A549 (cell line): ENCODE data around the gene GSTM2. TPM values are rescaled to one million over a fixed set of nuclear protein-coding genes. Genes with fewer than 3 reads are reported as not detected.

Source experiments
- ATAC-seq, 2 experiments: fragments of 200-7000 bp in 1 of 2; fragments of >200 bp in 1 of 2; cut with Nextera tagmentation in 1 of 2; cut with Tn5 transposase in 1 of 2; 3 replicates each; pipeline versions ENCODE4 v1.8.0 to v1.9.1; 2018 to 2020; ENCODE audit warnings: mild to moderate bottlenecking in 1 of 2, moderate library complexity in 1 of 2
- CTCF ChIA-PET: fragments of 300-600 bp; sonication (Branson Sonifier 250); formaldehyde crosslinking; extraction: SDS; loops from one replicate; lab custom pipeline; 2021; ENCODE audit warnings: antibody characterized with exemption, inconsistent platforms; lab: Yijun Ruan, JAX
- POLR2A ChIA-PET: fragments of 350-600 bp; formaldehyde crosslinking; extraction: SDS; loops from one replicate; lab custom pipeline; 2021; ENCODE audit warnings: antibody characterized with exemption, inconsistent platforms; lab: Yijun Ruan, JAX
- DNase-seq, 2 experiments: peaks; one replicate each; pipeline versions ENCODE4 v3.0.0 to v3.0.0-alpha.2; 2011 to 2016; ENCODE audit warnings: low read depth in 1 of 2, low spot score in 1 of 2
- FAIRE-seq: peaks from 2 replicates; lab custom pipeline; 2011; peaks lifted over from hg19 to GRCh38; lab: Jason Lieb, UNC
- H3K27ac ChIP-seq, 2 experiments: fragments of >200 bp; sonication (Bioruptor Twin); formaldehyde crosslinking; 3 replicates each; pipeline ENCODE4 v1.5.1; 2016 to 2017
- H3K4me1 ChIP-seq: fragments of >200 bp; sonication (Bioruptor Twin); formaldehyde crosslinking; 3 replicates; pipeline ENCODE4 v1.6.1; 2016
- H3K4me2 ChIP-seq: fragments of >200 bp; sonication (Bioruptor Twin); formaldehyde crosslinking; 3 replicates; pipeline ENCODE4 v1.6.1; 2016
- H3K4me3 ChIP-seq: fragments of >200 bp; sonication (Bioruptor Twin); formaldehyde crosslinking; 3 replicates; pipeline ENCODE4 v1.5.1; 2016
- H3K9me3 ChIP-seq: fragments of >200 bp; sonication (Bioruptor Twin); formaldehyde crosslinking; 3 replicates; pipeline ENCODE4 v1.6.1; 2016
- BHLHE40 ChIP-seq: IDR thresholded peaks from 2 replicates; pipeline ENCODE4 v1.6.1; 2012; ENCODE audit warnings: low read depth, low read length, inconsistent platforms
- CBX2 ChIP-seq: fragments of 200-600 bp; sonication (generic); IDR thresholded peaks from 2 replicates; pipeline ENCODE4 v1.6.1; 2016; ENCODE audit warnings: low read depth, mild to moderate bottlenecking, borderline replicate concordance
- CHD2 ChIP-seq: fragments of 150-350 bp; IDR thresholded peaks from 2 replicates; pipeline ENCODE4 v1.6.1; 2014; ENCODE audit warnings: low read length; ENCODE audit not compliant: partially characterized antibody
- CHD4 ChIP-seq: fragments of 200-600 bp; sonication (generic); IDR thresholded peaks from 2 replicates; pipeline ENCODE4 v1.6.1; 2016; ENCODE audit warnings: antibody characterized with exemption, mild to moderate bottlenecking, borderline replicate concordance
- EHMT2 ChIP-seq: fragments of 200-600 bp; sonication (generic); IDR thresholded peaks from 2 replicates; pipeline ENCODE4 v1.6.1; 2016; ENCODE audit warnings: antibody characterized with exemption, low read depth, mild to moderate bottlenecking, moderate library complexity
- EP300 ChIP-seq, 2 experiments: fragments of >200 bp; sonication (Bioruptor Twin); formaldehyde crosslinking; IDR thresholded peaks; 2 replicates in 1 of 2; 3 replicates in 1 of 2; pipeline ENCODE4 v1.6.1; 2016 to 2017
- ESRRA ChIP-seq: fragments of 150-350 bp; IDR thresholded peaks from 2 replicates; pipeline ENCODE4 v1.6.1; 2014; ENCODE audit warnings: mild to moderate bottlenecking, low read length, borderline replicate concordance
- FOSB ChIP-seq: fragments of 250-450 bp; sonication (Bioruptor Pico); IDR thresholded peaks from 2 replicates; pipeline ENCODE4 v1.5.0; 2020; ENCODE audit warnings: mild to moderate bottlenecking, moderate library complexity
- FOSL2 ChIP-seq, 2 experiments: fragments of 450-650 bp in 1 of 2; fragments of >200 bp in 1 of 2; sonication (Bioruptor Twin) in 1 of 2; formaldehyde crosslinking; IDR thresholded peaks; 2 replicates each; pipeline versions ENCODE4 v1.5.0 to v1.6.1; 2016 to 2020; ENCODE audit warnings: mild to moderate bottlenecking in 1 of 2, moderate library complexity in 1 of 2
- FOXS1 ChIP-seq: fragments of 250-450 bp; sonication (Bioruptor Pico); IDR thresholded peaks from 2 replicates; pipeline ENCODE4 v1.5.0; 2020; ENCODE audit warnings: mild to moderate bottlenecking, moderate library complexity
- HOXB13 ChIP-seq: fragments of 250-450 bp; sonication (Bioruptor Pico); IDR thresholded peaks from 2 replicates; pipeline ENCODE4 v1.5.0; 2020; ENCODE audit warnings: low read depth, mild to moderate bottlenecking, moderate library complexity
- KDM1A ChIP-seq: fragments of 200-600 bp; sonication (generic); IDR thresholded peaks from 2 replicates; pipeline ENCODE4 v1.6.1; 2016; ENCODE audit warnings: low read depth, mild to moderate bottlenecking
- MAFK ChIP-seq: fragments of 450-650 bp; IDR thresholded peaks from 2 replicates; pipeline ENCODE4 v1.6.1; 2014; ENCODE audit not compliant: partially characterized antibody
- NPAS2 ChIP-seq: fragments of 250-450 bp; sonication (Bioruptor Pico); IDR thresholded peaks from 2 replicates; pipeline ENCODE4 v1.8.0; 2022; ENCODE audit warnings: mild to moderate bottlenecking, moderate library complexity, borderline replicate concordance
- NR3C1 ChIP-seq: fragments of >200 bp; sonication (Bioruptor Twin); formaldehyde crosslinking; IDR thresholded peaks from 3 replicates; pipeline ENCODE4 v1.6.1; 2017
- PHF8 ChIP-seq: fragments of 200-600 bp; sonication (generic); IDR thresholded peaks from 2 replicates; pipeline ENCODE4 v1.6.1; 2016; ENCODE audit warnings: low read depth, mild to moderate bottlenecking, antibody characterized with exemption, moderate library complexity, borderline replicate concordance
- POLR2A ChIP-seq: IDR thresholded peaks from 2 replicates; pipeline ENCODE4 v1.6.1; 2012; ENCODE audit warnings: mild to moderate bottlenecking, low read length
- RAD21 ChIP-seq, 2 experiments: fragments of >200 bp in 1 of 2; sonication (Bioruptor Twin) in 1 of 2; formaldehyde crosslinking in 1 of 2; IDR thresholded peaks in 1 of 2; conservative IDR thresholded peaks in 1 of 2; 2 replicates in 1 of 2; 3 replicates in 1 of 2; pipeline ENCODE4 v1.6.1; 2012 to 2018; ENCODE audit warnings: inconsistent platforms in 1 of 2
- RARB ChIP-seq: fragments of 250-450 bp; sonication (Bioruptor Pico); IDR thresholded peaks from 2 replicates; pipeline ENCODE4 v1.8.0; 2021; ENCODE audit warnings: mild to moderate bottlenecking, moderate library complexity
- RCOR1 ChIP-seq: fragments of 150-350 bp; IDR thresholded peaks from 2 replicates; pipeline ENCODE4 v1.6.1; 2014; ENCODE audit warnings: antibody characterized with exemption, low read length, low read depth
- SMC3 ChIP-seq: fragments of >200 bp; sonication (Bioruptor Twin); formaldehyde crosslinking; IDR thresholded peaks from 3 replicates; pipeline ENCODE4 v1.6.1; 2018; ENCODE audit warnings: inconsistent platforms
- SREBF2 ChIP-seq: fragments of 450-650 bp; IDR thresholded peaks from 2 replicates; pipeline ENCODE4 v1.6.1; 2014; ENCODE audit warnings: mild to moderate bottlenecking, moderate library complexity
- TFCP2L1 ChIP-seq: fragments of 250-450 bp; sonication (Bioruptor Pico); IDR thresholded peaks from 2 replicates; pipeline ENCODE4 v1.5.0; 2021; ENCODE audit warnings: mild to moderate bottlenecking
- ZFP36 ChIP-seq: fragments of 450-650 bp; IDR thresholded peaks from 2 replicates; pipeline ENCODE4 v1.6.1; 2014; ENCODE audit warnings: borderline replicate concordance; ENCODE audit not compliant: partially characterized antibody
- WGBS: methylation state at CpG from one replicate; pipeline ENCODE4 v1.1.6; 2017; ENCODE audit errors: missing lambda C conversion rate; 5-methylcytosine and 5-hydroxymethylcytosine counted together
- polyA plus RNA-seq, 4 experiments: library from polyadenylated mRNA; depleted of rRNA in 3 of 4; stranded (reverse); fragments of >200 nt; fragmentation: RNase III in 1 of 4; extraction: RNeasy Plus Mini Kit Qiagen cat#74134 plus additional on column Dnase treatment in 1 of 4; gene quantifications; 2 replicates in 3 of 4; 3 replicates in 1 of 4; pipeline ENCODE4 v1.2.3, GENCODE V29; 2011 to 2017
- TF ChIP-seq, protein P1 (sequence below): fragments of >200 bp; sonication (Bioruptor Twin); formaldehyde crosslinking; IDR thresholded peaks from 3 replicates; pipeline ENCODE4 v1.6.1; 2016
- TF ChIP-seq, protein P2 (sequence below): fragments of >200 bp; sonication (Bioruptor Twin); formaldehyde crosslinking; IDR thresholded peaks from 3 replicates; pipeline ENCODE4 v1.5.1; 2016
- TF ChIP-seq, protein P3 (sequence below): IDR thresholded peaks from 2 replicates; pipeline ENCODE4 v1.6.1; 2012

The GSTM2 gene
- polyA plus RNA-seq, 2 of the 4 experiments (the other 2 are of a cell fraction): 4.8 to 6.5 TPM

DNA sequence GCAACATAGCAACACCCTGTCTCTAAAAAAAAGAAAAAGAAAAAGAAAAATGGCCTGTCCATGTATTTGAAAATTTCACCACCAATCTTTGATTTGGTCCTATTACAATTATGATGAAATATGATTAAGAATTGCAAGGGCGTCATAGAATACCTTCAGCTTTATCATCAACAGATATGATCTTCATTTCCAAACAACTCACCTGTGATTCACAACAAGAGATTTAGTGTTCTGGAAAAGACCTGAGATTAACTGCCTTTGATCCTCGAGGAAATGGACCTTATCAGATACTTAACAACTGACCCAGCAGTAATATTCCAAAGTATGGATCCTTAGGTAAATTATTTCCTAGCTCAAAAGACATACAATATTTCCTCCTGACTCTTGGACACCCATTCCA, 15.5 kb upstream of the GSTM2 start (continued):
- TF ChIP-seq, protein P1, sequence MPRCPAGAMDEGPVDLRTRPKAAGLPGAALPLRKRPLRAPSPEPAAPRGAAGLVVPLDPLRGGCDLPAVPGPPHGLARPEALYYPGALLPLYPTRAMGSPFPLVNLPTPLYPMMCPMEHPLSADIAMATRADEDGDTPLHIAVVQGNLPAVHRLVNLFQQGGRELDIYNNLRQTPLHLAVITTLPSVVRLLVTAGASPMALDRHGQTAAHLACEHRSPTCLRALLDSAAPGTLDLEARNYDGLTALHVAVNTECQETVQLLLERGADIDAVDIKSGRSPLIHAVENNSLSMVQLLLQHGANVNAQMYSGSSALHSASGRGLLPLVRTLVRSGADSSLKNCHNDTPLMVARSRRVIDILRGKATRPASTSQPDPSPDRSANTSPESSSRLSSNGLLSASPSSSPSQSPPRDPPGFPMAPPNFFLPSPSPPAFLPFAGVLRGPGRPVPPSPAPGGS: no peak
- no peak for TF ChIP-seq MAFK
- TF ChIP-seq, protein P2, sequence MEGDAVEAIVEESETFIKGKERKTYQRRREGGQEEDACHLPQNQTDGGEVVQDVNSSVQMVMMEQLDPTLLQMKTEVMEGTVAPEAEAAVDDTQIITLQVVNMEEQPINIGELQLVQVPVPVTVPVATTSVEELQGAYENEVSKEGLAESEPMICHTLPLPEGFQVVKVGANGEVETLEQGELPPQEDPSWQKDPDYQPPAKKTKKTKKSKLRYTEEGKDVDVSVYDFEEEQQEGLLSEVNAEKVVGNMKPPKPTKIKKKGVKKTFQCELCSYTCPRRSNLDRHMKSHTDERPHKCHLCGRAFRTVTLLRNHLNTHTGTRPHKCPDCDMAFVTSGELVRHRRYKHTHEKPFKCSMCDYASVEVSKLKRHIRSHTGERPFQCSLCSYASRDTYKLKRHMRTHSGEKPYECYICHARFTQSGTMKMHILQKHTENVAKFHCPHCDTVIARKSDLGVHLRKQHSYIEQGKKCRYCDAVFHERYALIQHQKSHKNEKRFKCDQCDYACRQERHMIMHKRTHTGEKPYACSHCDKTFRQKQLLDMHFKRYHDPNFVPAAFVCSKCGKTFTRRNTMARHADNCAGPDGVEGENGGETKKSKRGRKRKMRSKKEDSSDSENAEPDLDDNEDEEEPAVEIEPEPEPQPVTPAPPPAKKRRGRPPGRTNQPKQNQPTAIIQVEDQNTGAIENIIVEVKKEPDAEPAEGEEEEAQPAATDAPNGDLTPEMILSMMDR: no peak

DNA sequence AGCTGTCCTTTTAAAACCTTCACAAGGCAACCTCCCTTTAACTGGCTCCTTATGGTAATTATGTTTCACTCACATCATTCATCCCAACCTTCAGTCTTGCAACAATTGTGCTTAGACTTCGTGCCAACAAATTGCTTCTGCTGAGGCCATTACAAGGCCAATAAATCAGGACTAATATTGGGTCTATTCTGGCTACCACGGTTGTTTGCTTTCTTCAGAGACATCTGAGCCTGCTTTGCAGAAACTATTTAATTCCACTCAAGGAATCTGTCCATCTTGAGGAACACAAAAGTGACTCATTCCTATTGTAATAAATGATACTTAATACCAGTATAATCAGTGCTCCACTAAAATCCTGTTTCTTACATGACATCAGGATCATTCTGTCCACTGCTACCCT, 14.6 kb upstream of the GSTM2 start:
- Histone ChIP-seq H3K9me3 (no peaks in the 10 kb centered on the region), H3K4me3 (no peak overlapping the region), H3K4me1 (peaks cover 21% of the 10 kb centered on the region; the same call in 2 of the 3 replicates), H3K27ac (no peak overlapping the region), H3K4me2 (no peak overlapping the region)
- WGBS: 42% methylated on average over 2 of the region's 2 CpGs
- DNase-seq (no peak), ATAC-seq (no peak), FAIRE-seq (no peak)
- CTCF ChIA-PET: interaction anchor here (2.0 to 10.6 kb wide), 3 partner anchors 14 to 331 kb away, joined by 11 to 187 read pairs (median 103); partner anchors contain the start of gene AHCYL1
- POLR2A ChIA-PET: no interaction called here
- TF ChIP-seq BHLHE40 (no peak), RAD21 (conservative IDR thresholded peaks at IDR 0.05 in 1 of 2, IDR thresholded peaks at IDR 0.05 in 1 of 2) (no peak), POLR2A (no peak), FOSB (CRISPR knock-in tag) (no peak), TFCP2L1 (CRISPR knock-in tag) (no peak), CBX2 (no peak), FOXS1 (CRISPR knock-in tag) (no peak), KDM1A (no peak), HOXB13 (no peak), CHD2 (no peak), SMC3 (no peak)
- TF ChIP-seq, protein P2: no peak

DNA sequence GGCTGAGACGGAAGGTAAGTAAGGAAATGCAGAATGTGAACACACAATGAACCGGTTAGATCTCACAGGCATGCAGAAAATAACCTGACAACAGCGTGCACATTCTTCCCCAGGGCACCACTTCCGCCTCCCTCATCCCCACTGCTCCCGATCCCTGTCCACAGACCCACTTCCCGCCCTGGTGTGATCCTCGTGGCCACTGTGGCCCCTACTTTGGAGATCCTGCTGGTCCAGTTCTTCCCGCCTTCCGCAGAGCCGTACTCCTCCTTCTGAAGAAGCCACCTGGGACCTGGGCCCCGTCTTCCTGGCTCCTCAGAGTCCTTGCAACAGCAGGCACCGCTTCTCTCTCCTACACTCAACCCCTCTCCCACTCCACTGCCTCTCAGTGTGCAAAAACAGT, 13.3 kb upstream of the GSTM2 start:
- 89% methylated on average over 12 of the region's 12 CpGs for WGBS
- TF ChIP-seq CHD4: no peak
- TF ChIP-seq NR3C1: no peak
- TF ChIP-seq FOSL2 (IDR thresholded peaks at IDR 0.05): no peak
- no peak for TF ChIP-seq FOSL2 (CRISPR knock-in tag; IDR thresholded peaks at IDR 0.05)
- TF ChIP-seq SMC3: no peak
- TF ChIP-seq TFCP2L1 (CRISPR knock-in tag): no peak
- TF ChIP-seq POLR2A: no peak
- TF ChIP-seq PHF8: no peak
- TF ChIP-seq, protein P3, sequence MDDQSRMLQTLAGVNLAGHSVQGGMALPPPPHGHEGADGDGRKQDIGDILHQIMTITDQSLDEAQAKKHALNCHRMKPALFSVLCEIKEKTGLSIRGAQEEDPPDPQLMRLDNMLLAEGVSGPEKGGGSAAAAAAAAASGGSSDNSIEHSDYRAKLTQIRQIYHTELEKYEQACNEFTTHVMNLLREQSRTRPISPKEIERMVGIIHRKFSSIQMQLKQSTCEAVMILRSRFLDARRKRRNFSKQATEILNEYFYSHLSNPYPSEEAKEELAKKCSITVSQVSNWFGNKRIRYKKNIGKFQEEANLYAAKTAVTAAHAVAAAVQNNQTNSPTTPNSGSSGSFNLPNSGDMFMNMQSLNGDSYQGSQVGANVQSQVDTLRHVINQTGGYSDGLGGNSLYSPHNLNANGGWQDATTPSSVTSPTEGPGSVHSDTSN: no peak
- TF ChIP-seq CHD2: no peak
- TF ChIP-seq SREBF2: no peak
- no peak for TF ChIP-seq ESRRA
- TF ChIP-seq RARB (CRISPR knock-in tag): no peak
- TF ChIP-seq RCOR1: no peak
- TF ChIP-seq, protein P1: no peak
- no peak for TF ChIP-seq EHMT2
- no peak for TF ChIP-seq NPAS2 (CRISPR knock-in tag)
- TF ChIP-seq HOXB13: no peak
- no peak for TF ChIP-seq EP300 (IDR thresholded peaks at IDR 0.05)
- no peak for TF ChIP-seq ZFP36
- no peak overlapping the region for H3K4me2 ChIP-seq
- ChIA-PET CTCF (interaction anchor here (1.7 to 10.6 kb wide), 3 partner anchors 15 to 330 kb away, joined by 5 to 187 read pairs (median 5); partner anchors contain the start of gene AHCYL1), POLR2A (no interaction called here)
- ATAC-seq (no peak), FAIRE-seq (no peak), DNase-seq (no peak)
- H3K9me3 ChIP-seq: no peaks in the 10 kb centered on the region
- H3K27ac ChIP-seq: no peak overlapping the region
- H3K4me1 ChIP-seq: peaks cover 17% of the 10 kb centered on the region; the same call in 2 of the 3 replicates
- H3K4me3 ChIP-seq: no peak overlapping the region
